GM19452 (cell line): Measurements from ENCODE around the gene GRP.
"Not testable (repeated sequence)": the region's sequence is repeated elsewhere in the genome, so short reads cannot be mapped to it uniquely, and the experiment has no call there.

Experiments
- ATAC-seq: cut with Tn5 transposase; IDR thresholded peaks from one replicate; pipeline ENCODE4 v1.9.1; 2021; ENCODE audit not compliant: unreplicated experiment

The GRP gene

GRCh38 chr18:59228351-59228750 lies 8.4 kb downstream of the GRP start:
- ATAC-seq, result no peak

GRCh38 chr18:59229191-59229590 lies 9.2 kb downstream of the GRP start:
- ATAC-seq, result no peak

GRCh38 chr18:59229701-59230443 lies 9.9 kb downstream of the GRP start:
- ATAC-seq, result no peak

GRCh38 chr18:59231114-59231513 lies 11.2 kb downstream of the GRP start:
- ATAC-seq, result no peak

GRCh38 chr18:59231877-59232276 lies 11.9 kb downstream of the GRP start:
- ATAC-seq, result no peak

GRCh38 chr18:59232309-59233016 lies 12.5 kb downstream of the GRP start:
- no peak for ATAC-seq

GRCh38 chr18:59233017-59233410 lies 13.1 kb downstream of the GRP start:
- ATAC-seq, result no peak

- ATAC-seq, result no peak
Measured at GRCh38 chr18:59238385-59238784, 18.4 kb downstream of the GRP start.

- ATAC-seq, result no peak
Measured at GRCh38 chr18:59239642-59240041, 19.7 kb downstream of the GRP start.

GRCh38 chr18:59242906-59243305 lies 22.9 kb downstream of the GRP start:
- ATAC-seq, result no peak

- ATAC-seq, result no peak
Measured at GRCh38 chr18:59246796-59247195, 26.8 kb downstream of the GRP start.

GRCh38 chr18:59249199-59249774 lies 29.3 kb downstream of the GRP start:
- ATAC-seq, result peak; percentile 49

- not testable (repeated sequence) for ATAC-seq
Measured at GRCh38 chr18:59255491-59255890, 35.5 kb downstream of the GRP start.

GRCh38 chr18:59261842-59262241 lies 41.9 kb downstream of the GRP start:
- not testable (repeated sequence) for ATAC-seq

- not testable (repeated sequence) for ATAC-seq
Measured at GRCh38 chr18:59262243-59262642, 42.3 kb downstream of the GRP start.

GRCh38 chr18:59263661-59264060 lies 43.7 kb downstream of the GRP start:
- ATAC-seq, result no peak

GRCh38 chr18:59264121-59264571 lies 44.2 kb downstream of the GRP start:
- ATAC-seq, result no peak

GRCh38 chr18:59264651-59265245 lies 44.8 kb downstream of the GRP start:
- no peak for ATAC-seq

GRCh38 chr18:59265246-59265973 lies 45.5 kb downstream of the GRP start:
- no peak for ATAC-seq

- no peak for ATAC-seq
Measured at GRCh38 chr18:59265974-59266369, 46.0 kb downstream of the GRP start.

- no peak for ATAC-seq
Measured at GRCh38 chr18:59266459-59266858, 46.5 kb downstream of the GRP start.
